CD14-positive monocyte (primary cell): ENCODE data around the gene GMPR. TPM values are rescaled to one million over a fixed set of nuclear protein-coding genes. Genes with fewer than 3 reads are reported as not detected.

ENCODE experiments used
- DNase-seq, 3 donors: peaks; one replicate each; pipeline ENCODE4 v3.0.0-alpha.2; 2011 to 2022
- H2AFZ ChIP-seq: 2 replicates; pipeline ENCODE4 v1.6.0; 2012; ENCODE audit warnings: mild to moderate bottlenecking, low read depth, low read length, inconsistent platforms; ENCODE audit not compliant: insufficient read depth, poor library complexity, severe bottlenecking
- H3K27ac ChIP-seq, 2 donors: 1 replicate in 1 of 2; 2 replicates in 1 of 2; pipeline ENCODE4 v1.5.1; 2012 to 2013; ENCODE audit warnings: low read length in 2 of 2, control low read depth in 1 of 2, inconsistent platforms in 1 of 2, low read depth in 1 of 2, mild to moderate bottlenecking in 1 of 2
- H3K27me3 ChIP-seq, 2 donors: one replicate each; pipeline versions ENCODE4 v1.6.0 to v1.6.1; 2011 to 2013; ENCODE audit warnings: low read length in 2 of 2; ENCODE audit not compliant: control insufficient read depth in 2 of 2, insufficient read depth in 2 of 2
- H3K36me3 ChIP-seq, 2 donors: replicated peaks in 1 of 2; 1 replicate in 1 of 2; 2 replicates in 1 of 2; pipeline versions ENCODE4 v1.5.1 to v1.6.1; 2012 to 2013; ENCODE audit warnings: low read length in 2 of 2, control low read depth in 1 of 2, inconsistent platforms in 1 of 2, mild to moderate bottlenecking in 1 of 2; ENCODE audit not compliant: insufficient read depth in 2 of 2, control insufficient read depth in 1 of 2
- H3K4me1 ChIP-seq, 2 donors: 1 replicate in 1 of 2; 2 replicates in 1 of 2; pipeline versions ENCODE4 v1.5.1 to v1.6.1; 2012 to 2013; ENCODE audit warnings: low read length in 2 of 2, control low read depth in 1 of 2, inconsistent platforms in 1 of 2, mild to moderate bottlenecking in 1 of 2, moderate library complexity in 1 of 2; ENCODE audit not compliant: insufficient read depth in 2 of 2, control insufficient read depth in 1 of 2
- H3K4me2 ChIP-seq: replicated peaks from 2 replicates; pipeline ENCODE3; 2012; ENCODE audit warnings: low read length, moderate library complexity, mild to moderate bottlenecking; ENCODE audit not compliant: poor library complexity, severe bottlenecking; ENCODE audit errors: extremely low read depth
- H3K4me3 ChIP-seq, 3 experiments: fragments of 200-600 bp in 1 of 3; sonication (generic) in 1 of 3; replicated peaks in 1 of 3; 1 replicate in 2 of 3; 2 replicates in 1 of 3; pipeline ENCODE4 v1.5.1; 2011 to 2013; ENCODE audit warnings: low read length in 3 of 3, mild to moderate bottlenecking in 3 of 3, control low read depth in 2 of 3, low read depth in 2 of 3, inconsistent platforms in 1 of 3, moderate library complexity in 1 of 3
- H3K79me2 ChIP-seq: 2 replicates; pipeline ENCODE4 v1.6.0; 2012; ENCODE audit warnings: mild to moderate bottlenecking, control low read depth, inconsistent platforms, low read length, moderate library complexity; ENCODE audit not compliant: insufficient read depth
- H3K9ac ChIP-seq: 2 replicates; pipeline ENCODE4 v1.6.0; 2017; ENCODE audit warnings: low read length, mild to moderate bottlenecking; ENCODE audit not compliant: insufficient read depth, poor library complexity, severe bottlenecking
- H3K9me3 ChIP-seq, 2 donors: replicated peaks in 1 of 2; 1 replicate in 1 of 2; 2 replicates in 1 of 2; pipeline versions ENCODE4 v1.5.1 to v1.6.1; 2012 to 2013; ENCODE audit warnings: low read length in 2 of 2, control low read depth in 1 of 2; ENCODE audit not compliant: control insufficient read depth in 1 of 2, insufficient read depth in 1 of 2
- H4K20me1 ChIP-seq: 2 replicates; pipeline ENCODE4 v1.6.0; 2012; ENCODE audit warnings: mild to moderate bottlenecking, low read length, control low read depth, moderate library complexity; ENCODE audit not compliant: insufficient read depth
- H3K27ac Mint-ChIP-seq, 7 donors: one replicate each; pipeline ENCODE4 v1.8.0; 2020; ENCODE audit warnings: mild to moderate bottlenecking in 7 of 7, mixed read lengths in 7 of 7, moderate library complexity in 6 of 7, inconsistent platforms in 2 of 7
- H3K27me3 Mint-ChIP-seq, 3 donors: one replicate each; pipeline ENCODE4 v1.8.0; 2021 to 2022; ENCODE audit warnings: low read depth in 3 of 3, mild to moderate bottlenecking in 3 of 3, mixed read lengths in 3 of 3, moderate library complexity in 3 of 3, inconsistent platforms in 1 of 3
- H3K36me3 Mint-ChIP-seq, 2 donors: one replicate each; pipeline ENCODE4 v1.8.0; 2020; ENCODE audit warnings: mixed read lengths in 2 of 2, inconsistent platforms in 1 of 2, mild to moderate bottlenecking in 1 of 2
- H3K4me1 Mint-ChIP-seq: one replicate; pipeline ENCODE4 v1.8.0; 2020; ENCODE audit warnings: mild to moderate bottlenecking, mixed read lengths
- H3K4me3 Mint-ChIP-seq, 2 donors: one replicate each; pipeline ENCODE4 v1.8.0; 2020; ENCODE audit warnings: mild to moderate bottlenecking in 2 of 2, mixed read lengths in 2 of 2, moderate library complexity in 1 of 2
- H3K9me3 Mint-ChIP-seq, 7 donors: one replicate each; pipeline ENCODE4 v1.8.0; 2020 to 2022; ENCODE audit warnings: mixed read lengths in 7 of 7, mild to moderate bottlenecking in 6 of 7, moderate library complexity in 6 of 7, inconsistent platforms in 2 of 7
- CTCF ChIP-seq: fragments of 200-600 bp; IDR thresholded peaks from one replicate; pipeline ENCODE4 v1.8.0; 2022; ENCODE audit warnings: antibody characterized with exemption, mild to moderate bottlenecking
- WGBS: methylation state at CpG from one replicate; pipeline ENCODE4 v1.1.5; 2013; ENCODE audit warnings: missing lambda C conversion rate; ENCODE audit not compliant: insufficient coverage; 5-methylcytosine and 5-hydroxymethylcytosine counted together
- intact Hi-C, 2 donors: fragments of 100-400 bp; cut with micrococcal nuclease; formaldehyde crosslinking; loops; one replicate each; pipeline versions ENCODE4 v1.15.0 to v1.15.1; 2023
- polyA plus RNA-seq, 3 donors: library from polyadenylated mRNA; depleted of rRNA in 1 of 3; unstranded in 2 of 3; stranded (reverse) in 1 of 3; fragments of 300-500 nt in 2 of 3; fragments of >200 nt in 1 of 3; fragmentation: Illumina TruSeq in 2 of 3; gene quantifications; 1 replicate in 2 of 3; 2 replicates in 1 of 3; pipeline ENCODE4 v1.2.3, GENCODE V29; 2012 to 2021

Gene GMPR
- polyA plus RNA-seq, 3 donors = 1.9 to 3.8 (median 3.2) TPM

GRCh38 chr6:16299861-16300260, 61.5 kb downstream of the GMPR start:
- no peaks in the 10 kb centered on the region for H3K9me3 ChIP-seq
- H3K36me3 ChIP-seq = peaks cover 18 to 28% of the 10 kb centered on the region in 2 donors
- no peaks in the 10 kb centered on the region for H3K27me3 ChIP-seq
- no peak overlapping the region for H3K4me2 ChIP-seq
- 95% methylated on average over 3 of the region's 3 CpGs for WGBS
- no peak overlapping the region for H3K27ac ChIP-seq
- DNase-seq = no peak
- no peaks in the 10 kb centered on the region for H3K79me2 ChIP-seq
- H3K4me1 ChIP-seq = no peaks in the 10 kb centered on the region
- no peak overlapping the region for H3K9ac ChIP-seq
- no peaks in the 10 kb centered on the region for H4K20me1 ChIP-seq
- H2AFZ ChIP-seq = no peak overlapping the region
- intact Hi-C loops = no loop called here
- Mint-ChIP-seq H3K36me3 (peaks cover 43 to 51% of the 10 kb centered on the region in 2 donors), H3K27ac (no peak overlapping the region), H3K4me1 (peaks cover 2% of the 10 kb centered on the region), H3K4me3 (no peak overlapping the region), H3K9me3 (no peaks in the 10 kb centered on the region), H3K27me3 (peaks cover 0 to 1% (median 0%) of the 10 kb centered on the region in 3 donors)
- H3K4me3 ChIP-seq = no peak overlapping the region
- TF ChIP-seq CTCF = no peak

- no peak overlapping the region for H3K9ac ChIP-seq
- no peaks in the 10 kb centered on the region for H3K9me3 Mint-ChIP-seq
- no peaks in the 10 kb centered on the region for H4K20me1 ChIP-seq
- no peaks in the 10 kb centered on the region for H3K27me3 Mint-ChIP-seq
- no peak overlapping the region for H3K4me3 ChIP-seq
- H3K27me3 ChIP-seq = no peaks in the 10 kb centered on the region
- H3K9me3 ChIP-seq = no peaks in the 10 kb centered on the region
- no peak overlapping the region for H3K27ac ChIP-seq
- no peak overlapping the region for H3K4me3 Mint-ChIP-seq
- no peak overlapping the region for H3K27ac Mint-ChIP-seq
- peaks cover 18 to 36% of the 10 kb centered on the region in 2 donors for H3K36me3 ChIP-seq
- intact Hi-C loops = no loop called here
- H3K4me1 Mint-ChIP-seq = peaks cover 15% of the 10 kb centered on the region
- WGBS = 100% methylated on average over 2 of the region's 7 CpGs
- H3K79me2 ChIP-seq = no peaks in the 10 kb centered on the region
- DNase-seq = no peak
- peaks cover 56 to 64% of the 10 kb centered on the region in 2 donors for H3K36me3 Mint-ChIP-seq
- no peak overlapping the region for H2AFZ ChIP-seq
- TF ChIP-seq CTCF = no peak
- H3K4me2 ChIP-seq = no peak overlapping the region
- H3K4me1 ChIP-seq = peaks cover 0 to 4% of the 10 kb centered on the region in 2 donors
Observed at GRCh38 chr6:16301511-16301910, 63.1 kb downstream of the GMPR start.
